HepG2 (cell line): ENCODE data around the gene C18orf63. TPM values are rescaled to one million over a fixed set of nuclear protein-coding genes. Genes with fewer than 3 reads are reported as not detected.

Experiments used
- AHDC1 ChIP-seq: sonication (generic); formaldehyde crosslinking; IDR thresholded peaks from 2 replicates; pipeline ENCODE4 v1.5.1; 2020; ENCODE audit warnings: mild to moderate bottlenecking, missing genetic modification reagents, borderline replicate concordance
- ARID2 ChIP-seq: sonication (generic); formaldehyde crosslinking; IDR thresholded peaks from 2 replicates; pipeline ENCODE4 v1.8.1; 2022; ENCODE audit warnings: mild to moderate bottlenecking, missing genetic modification reagents, borderline replicate concordance
- ATF3 ChIP-seq: sonication (generic); formaldehyde crosslinking; IDR thresholded peaks from 2 replicates; pipeline ENCODE4 v1.4.0; 2020; ENCODE audit warnings: missing genetic modification reagents
- CBFB ChIP-seq: sonication (generic); formaldehyde crosslinking; IDR thresholded peaks from 2 replicates; pipeline ENCODE4 v1.4.0; 2020; ENCODE audit warnings: missing genetic modification reagents
- CC2D1A ChIP-seq: sonication (generic); formaldehyde crosslinking; IDR thresholded peaks from 2 replicates; pipeline ENCODE4 v1.8.1; 2023; ENCODE audit warnings: mild to moderate bottlenecking, missing genetic modification reagents
- DNMT3B ChIP-seq: conservative IDR thresholded peaks from 2 replicates; pipeline ENCODE4 v1.6.1; 2016; ENCODE audit warnings: missing biosample characterization, control low read depth
- ETV5 ChIP-seq: IDR thresholded peaks from 2 replicates; pipeline ENCODE4 v1.6.1; 2018; ENCODE audit warnings: missing biosample characterization, missing genetic modification reagents, inconsistent platforms, borderline replicate concordance
- EZH2 ChIP-seq: conservative IDR thresholded peaks from 2 replicates; pipeline ENCODE4 v1.6.1; 2012; ENCODE audit warnings: mild to moderate bottlenecking, low read depth, low read length, moderate library complexity
- HOXA7 ChIP-seq: sonication (generic); formaldehyde crosslinking; IDR thresholded peaks from 2 replicates; pipeline ENCODE4 v1.8.1; 2022; ENCODE audit warnings: mild to moderate bottlenecking, missing genetic modification reagents, moderate library complexity
- MTF2 ChIP-seq: sonication (generic); formaldehyde crosslinking; IDR thresholded peaks from 2 replicates; pipeline ENCODE4 v1.5.0; 2020; ENCODE audit warnings: missing genetic modification reagents, borderline replicate concordance
- MXI1 ChIP-seq: IDR thresholded peaks from 3 replicates; pipeline ENCODE4 v1.6.1; 2012; ENCODE audit warnings: low read depth, low read length, inconsistent platforms, borderline replicate concordance
- PAF1 ChIP-seq: IDR thresholded peaks from 2 replicates; pipeline ENCODE4 v1.6.1; 2016; ENCODE audit warnings: missing genetic modification reagents, missing compliant biosample characterization
- PBX3 ChIP-seq: sonication (generic); formaldehyde crosslinking; IDR thresholded peaks from 2 replicates; pipeline ENCODE4 v1.8.1; 2023; ENCODE audit warnings: missing genetic modification reagents, inconsistent platforms, borderline replicate concordance
- SIN3A ChIP-seq: IDR thresholded peaks from 2 replicates; pipeline ENCODE4 v1.6.1; 2011; ENCODE audit warnings: low read depth, mild to moderate bottlenecking, control low read depth, low read length, borderline replicate concordance
- THAP9 ChIP-seq: sonication (generic); formaldehyde crosslinking; IDR thresholded peaks from 2 replicates; pipeline ENCODE4; 2020; ENCODE audit warnings: missing genetic modification reagents, mild to moderate bottlenecking, borderline replicate concordance
- ZC3H4 ChIP-seq: sonication (generic); formaldehyde crosslinking; IDR thresholded peaks from 2 replicates; pipeline ENCODE4 v1.4.0; 2020; ENCODE audit warnings: missing genetic modification reagents, borderline replicate concordance
- ZNF275 ChIP-seq: sonication (generic); formaldehyde crosslinking; IDR thresholded peaks from 2 replicates; pipeline ENCODE4 v1.8.0; 2022; ENCODE audit warnings: missing genetic modification reagents, mild to moderate bottlenecking, inconsistent platforms, borderline replicate concordance
- polyA plus RNA-seq, 8 experiments: library from polyadenylated mRNA; depleted of rRNA in 3 of 8; stranded (reverse) in 7 of 8; unstranded in 1 of 8; fragments of >200 nt; fragmentation: Illumina TruSeq in 4 of 8; extraction: Trizol in 4 of 8; gene quantifications; 2 replicates each; pipeline versions ENCODE4 v1.2.1 to v1.2.3, GENCODE V29; 2011 to 2016; ENCODE audit warnings: low read depth in 4 of 8, missing spikeins in 1 of 8, mixed read lengths in 1 of 8; ENCODE audit not compliant: insufficient read depth in 1 of 8
- total RNA-seq, 5 experiments: library from RNA; depleted of rRNA; stranded (reverse); fragments of >200 nt; fragmentation: Illumina TruSeq; extraction: Trizol; gene quantifications; 2 replicates each; pipeline ENCODE4 v1.2.3, GENCODE V29; 2016; ENCODE audit warnings: low read depth in 1 of 5

Gene C18orf63
- total and polyA plus RNA-seq, 2 of the 13 experiments (the other 11 are each of a cell fraction or from before 2014, with no cell fraction given): 0.01 TPM; not detected in 1

GRCh38 chr18:74291771-74292540 is 23.7 kb upstream of the C18orf63 start, which contains the start of gene CYB5A (continued):
- TF ChIP-seq THAP9 (CRISPR knock-in tag) (no peak), ZC3H4 (CRISPR knock-in tag) (no peak), ATF3 (CRISPR knock-in tag) (no peak; the same call in 1 of the 2 replicates), MTF2 (CRISPR knock-in tag) (no peak), PAF1 (CRISPR knock-in tag) (no peak), PBX3 (CRISPR knock-in tag) (peak; percentile 93), ZNF275 (CRISPR knock-in tag) (no peak; the same call in 1 of the 2 replicates), ARID2 (CRISPR knock-in tag) (no peak), HOXA7 (CRISPR knock-in tag) (no peak), DNMT3B (CRISPR knock-in tag) (no peak), CBFB (peak; percentile 60; the same call in 1 of the 2 replicates), CC2D1A (CRISPR knock-in tag) (no peak), ETV5 (CRISPR knock-in tag) (no peak), MXI1 (peak; percentile 73; the same call in 1 of the 3 replicates), SIN3A (peak; percentile 52; the same call in 1 of the 2 replicates), AHDC1 (peak; percentile 64; the same call in 1 of the 2 replicates), EZH2 (no peak)
